Stimulated activated CD8-positive, alpha-beta memory T cell treated with anti-CD3 and anti-CD28 coated beads, Interleukin-7, amount 100 ng/mL, for 48 hours (primary cell): Measurements from ENCODE around the gene RIBC2.
"Not testable (repeated sequence)": the region's sequence is repeated elsewhere in the genome, so short reads cannot be mapped to it uniquely, and the experiment has no call there.

Experiments used
- DNase-seq, 2 donors: peaks; one replicate each; pipeline ENCODE4 v3.0.0-alpha.2; 2020; ENCODE audit warnings: low read depth in 1 of 2; ENCODE audit errors: extremely low read depth in 1 of 2

RIBC2 gene, protein sequence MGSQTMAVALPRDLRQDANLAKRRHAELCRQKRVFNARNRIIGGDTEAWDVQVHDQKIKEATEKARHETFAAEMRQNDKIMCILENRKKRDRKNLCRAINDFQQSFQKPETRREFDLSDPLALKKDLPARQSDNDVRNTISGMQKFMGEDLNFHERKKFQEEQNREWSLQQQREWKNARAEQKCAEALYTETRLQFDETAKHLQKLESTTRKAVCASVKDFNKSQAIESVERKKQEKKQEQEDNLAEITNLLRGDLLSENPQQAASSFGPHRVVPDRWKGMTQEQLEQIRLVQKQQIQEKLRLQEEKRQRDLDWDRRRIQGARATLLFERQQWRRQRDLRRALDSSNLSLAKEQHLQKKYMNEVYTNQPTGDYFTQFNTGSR

DNA sequence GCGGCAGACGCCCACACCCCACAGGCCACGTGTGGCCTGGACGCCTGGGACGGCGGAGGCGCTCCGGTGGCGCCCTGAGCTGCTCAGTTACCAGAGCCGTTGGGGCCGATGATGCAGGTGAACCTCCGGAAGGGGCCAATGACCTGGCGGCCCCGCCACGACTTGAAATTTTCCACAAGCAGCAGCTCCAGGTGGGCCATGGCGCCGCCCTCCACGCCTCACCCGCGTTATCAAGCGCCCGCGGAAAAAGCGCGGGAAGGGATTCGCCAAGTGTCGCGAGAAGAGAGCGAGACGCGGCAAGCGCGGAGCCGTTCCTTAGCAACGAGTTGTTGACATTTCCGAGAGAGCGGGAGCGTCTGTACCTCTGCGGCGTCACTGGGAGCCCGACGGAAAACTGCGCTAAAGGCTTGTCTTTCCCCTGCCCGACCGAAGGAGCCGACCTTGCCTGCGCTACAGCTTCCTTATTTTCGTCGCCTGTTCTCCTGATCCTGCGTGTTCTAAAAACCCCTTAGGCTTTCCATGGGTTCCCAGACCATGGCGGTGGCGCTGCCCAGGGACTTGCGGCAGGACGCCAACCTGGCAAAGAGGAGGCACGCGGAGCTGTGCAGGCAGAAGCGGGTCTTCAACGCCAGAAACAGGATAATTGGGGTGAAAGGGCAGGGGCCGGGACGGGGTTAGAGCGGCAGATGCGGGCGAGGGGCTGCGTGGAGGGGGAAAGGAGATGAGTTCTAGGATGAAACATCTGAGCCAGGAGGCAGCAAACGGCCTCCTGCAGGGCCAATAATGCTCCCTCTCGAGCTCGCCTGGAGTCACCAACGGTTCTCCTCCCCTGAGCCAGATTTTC, at the start of gene RIBC2, which contains the start of gene SMC1B:
Gene RIBC2, plus strand, starts transcription at position 326 of the 844 bp plus-strand sequence. Its CDS starts 194 bp downstream, at position 520.
Gene SMC1B, minus strand, starts transcription at position 232 of the 844 bp plus-strand sequence. Its CDS starts 32 bp downstream, at position 200.
- DNase-seq: peak; percentile 58 to 84

DNA sequence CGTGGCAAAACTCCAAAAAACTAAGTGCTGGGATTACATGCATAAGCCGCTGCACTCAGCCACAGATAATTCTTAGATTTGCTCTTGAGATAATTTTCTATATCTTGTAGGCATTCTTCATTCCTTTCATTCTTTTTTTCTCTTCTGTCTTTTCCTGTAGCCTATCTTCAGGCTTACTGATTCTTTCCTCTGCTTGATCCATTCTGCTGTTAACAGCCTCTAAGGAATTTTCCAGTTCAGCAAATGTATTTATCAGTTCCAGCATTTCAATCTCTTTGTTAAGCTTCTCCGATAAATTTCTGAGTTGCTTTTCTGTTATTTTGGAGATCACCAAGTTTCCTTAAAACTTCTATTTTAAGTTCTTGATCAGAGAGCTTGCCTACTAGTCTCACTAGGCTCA, 46.8 kb upstream of the RIBC2 start:
- no peak for DNase-seq

DNA sequence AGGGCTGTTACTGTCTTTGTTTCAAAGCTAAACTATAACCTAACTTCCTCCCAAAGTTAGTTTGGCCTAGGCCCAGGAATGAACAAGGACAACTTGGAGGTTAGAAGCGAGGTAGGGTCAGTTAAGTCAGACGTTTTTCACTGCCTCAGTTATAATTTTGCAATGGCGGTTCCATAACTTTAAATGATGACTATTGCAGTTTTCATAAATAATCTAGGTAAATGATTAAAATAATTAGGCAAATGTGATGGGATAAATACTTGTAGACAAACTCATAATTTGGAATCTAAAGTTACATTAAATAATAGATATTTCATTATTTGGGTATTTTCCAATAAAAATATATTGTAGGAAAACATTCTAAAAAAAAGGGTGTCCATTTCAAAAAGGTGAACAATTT, 39.9 kb upstream of the RIBC2 start:
- not testable (repeated sequence) for DNase-seq

DNA sequence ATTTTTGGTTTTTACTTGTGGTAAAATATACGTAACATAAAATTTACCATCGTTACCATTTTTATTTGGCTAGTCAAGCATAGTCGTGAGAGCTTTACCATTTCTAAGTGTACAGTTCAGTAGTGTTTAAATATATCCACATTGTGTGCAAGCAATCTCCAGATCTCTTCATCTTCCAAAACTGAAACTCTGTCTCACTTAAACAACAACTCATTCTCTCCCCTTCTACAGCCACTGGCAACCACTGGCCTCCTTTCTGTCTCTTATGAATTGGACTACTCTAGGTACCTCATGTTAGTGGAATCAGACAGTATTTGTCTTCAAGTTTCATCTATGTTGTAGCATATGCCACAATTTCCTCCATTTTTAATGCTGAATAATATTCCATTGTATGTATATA, 37.5 kb upstream of the RIBC2 start:
- DNase-seq: no peak

DNA sequence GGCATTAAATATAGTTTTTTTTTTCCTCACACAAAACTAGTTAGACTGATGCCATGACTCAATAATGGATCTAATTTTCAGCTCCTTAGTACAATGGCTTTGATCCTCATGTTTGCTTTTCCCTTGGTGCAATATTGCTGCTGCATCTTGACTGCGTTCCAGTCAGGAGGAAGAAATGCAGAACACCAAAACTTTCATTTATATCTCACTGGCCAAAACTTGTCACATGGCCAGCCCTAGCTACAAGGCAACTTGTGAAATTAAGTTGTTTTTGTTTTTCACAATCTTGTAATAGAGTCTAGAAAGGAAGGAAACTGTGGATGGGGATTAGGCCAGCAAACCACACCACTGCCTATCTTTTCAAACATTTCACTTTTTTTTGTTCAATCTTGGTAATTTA, 36.8 kb upstream of the RIBC2 start:
- no peak for DNase-seq

DNA sequence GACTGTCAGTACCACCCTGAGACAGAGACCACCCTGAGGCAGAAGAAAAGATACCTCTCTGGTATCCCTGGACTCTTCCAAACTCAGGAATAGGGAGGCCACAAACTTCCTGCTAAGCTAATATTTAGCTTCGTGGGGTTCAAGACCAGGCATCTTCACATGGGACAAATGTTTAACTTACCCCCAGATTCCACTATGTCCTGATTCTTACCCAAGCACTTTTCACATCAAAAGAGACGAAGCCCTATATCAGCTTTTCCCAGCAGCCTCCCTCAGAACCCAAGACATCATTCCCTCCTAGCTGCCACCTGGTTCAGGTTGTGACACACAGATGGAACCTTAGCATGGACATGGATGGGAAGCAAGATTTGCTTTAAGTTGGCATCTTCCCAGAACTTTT, 32.1 kb upstream of the RIBC2 start:
- DNase-seq: no peak

DNA sequence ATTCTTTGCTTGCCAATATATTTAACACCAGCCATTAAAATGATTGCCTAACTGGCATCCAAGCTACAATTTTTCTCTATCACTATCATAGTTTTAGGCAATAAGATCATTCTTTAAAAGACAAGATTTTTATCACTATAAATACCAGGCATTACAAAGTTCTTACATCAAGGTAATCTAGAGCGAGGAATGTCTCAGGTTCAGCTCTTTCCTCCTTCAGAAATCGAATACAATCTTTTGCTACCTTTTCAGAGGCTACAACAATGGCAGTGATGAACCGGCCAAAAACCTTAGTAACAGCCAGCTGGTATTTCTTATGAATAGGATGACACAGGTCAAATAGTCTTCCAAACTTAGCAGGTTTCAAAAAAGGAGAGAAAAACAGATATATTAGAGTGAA, 23.9 kb upstream of the RIBC2 start:
- no peak for DNase-seq

DNA sequence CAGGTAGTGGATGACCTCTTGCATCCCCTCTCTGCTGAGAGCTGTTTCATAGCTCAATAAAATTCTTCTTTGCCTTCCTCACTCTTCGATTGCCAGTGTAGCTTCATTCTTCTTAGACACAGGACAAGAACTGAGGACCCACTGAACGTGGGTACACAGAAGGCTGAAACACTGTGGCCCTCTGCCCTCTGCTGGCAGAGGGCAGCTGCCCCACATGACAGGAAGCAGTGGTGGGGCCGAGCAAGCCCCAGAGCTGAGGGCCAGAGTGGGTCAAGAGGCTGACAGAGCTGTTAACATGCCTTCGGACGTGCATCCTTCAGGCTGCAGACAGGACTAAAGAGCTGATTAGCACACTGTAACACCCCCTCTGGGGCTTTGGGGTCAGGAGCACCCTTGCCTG, 15.7 kb upstream of the RIBC2 start:
- no peak for DNase-seq

DNA sequence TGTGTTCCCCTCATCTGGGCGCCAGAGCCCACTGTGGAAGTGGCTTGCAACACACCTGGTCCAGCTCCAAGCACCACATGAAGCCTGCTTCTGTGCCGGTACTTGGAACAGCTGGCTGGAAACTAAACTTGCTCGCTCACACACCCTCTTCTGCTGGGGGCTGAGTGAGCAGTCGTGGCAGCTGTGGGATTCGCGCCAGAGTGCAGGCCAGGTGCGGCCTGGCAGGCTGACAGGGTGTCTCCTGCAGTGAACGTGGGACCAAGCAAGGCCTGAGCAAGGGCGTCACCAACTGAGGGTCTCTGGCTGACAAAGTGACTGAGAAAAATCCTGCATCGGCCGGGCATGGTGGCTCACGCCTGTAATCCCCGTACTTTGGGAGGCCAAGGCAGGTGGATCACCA, 15.3 kb upstream of the RIBC2 start:
- no peak for DNase-seq

DNA sequence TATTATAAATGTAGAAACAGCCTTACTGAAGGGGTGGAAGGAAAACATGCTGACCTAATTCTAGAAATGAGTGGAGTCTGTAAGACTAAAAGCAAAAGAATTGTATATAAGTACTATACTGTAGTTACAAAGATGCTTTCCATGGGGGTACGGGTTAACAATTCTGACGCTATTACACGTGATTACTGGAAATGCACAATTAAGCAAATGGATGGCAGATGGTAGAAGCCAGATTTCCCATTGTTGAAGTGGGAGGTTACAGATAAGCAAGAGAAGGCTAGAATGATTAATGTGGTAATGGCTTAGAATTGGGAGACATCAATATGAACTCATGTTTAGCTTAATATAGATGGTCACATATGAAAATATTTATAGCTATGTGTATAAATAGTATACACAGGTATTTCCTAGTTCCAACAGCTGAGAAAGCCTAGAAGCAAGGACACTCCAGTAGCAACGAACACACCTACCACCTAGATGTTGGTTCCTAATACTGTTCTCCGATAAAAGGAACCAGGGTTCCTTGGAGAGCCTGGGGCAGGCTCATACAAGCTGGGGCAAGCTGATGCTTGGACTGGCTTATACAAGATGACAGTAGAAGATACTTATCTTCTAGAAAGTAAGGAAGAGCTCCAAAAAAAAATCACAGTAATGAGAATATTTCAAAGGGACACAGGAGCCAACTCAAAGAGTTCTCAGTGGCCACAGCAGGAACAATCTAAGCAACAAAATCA, 13.6 kb upstream of the RIBC2 start:
- DNase-seq: no peak

DNA sequence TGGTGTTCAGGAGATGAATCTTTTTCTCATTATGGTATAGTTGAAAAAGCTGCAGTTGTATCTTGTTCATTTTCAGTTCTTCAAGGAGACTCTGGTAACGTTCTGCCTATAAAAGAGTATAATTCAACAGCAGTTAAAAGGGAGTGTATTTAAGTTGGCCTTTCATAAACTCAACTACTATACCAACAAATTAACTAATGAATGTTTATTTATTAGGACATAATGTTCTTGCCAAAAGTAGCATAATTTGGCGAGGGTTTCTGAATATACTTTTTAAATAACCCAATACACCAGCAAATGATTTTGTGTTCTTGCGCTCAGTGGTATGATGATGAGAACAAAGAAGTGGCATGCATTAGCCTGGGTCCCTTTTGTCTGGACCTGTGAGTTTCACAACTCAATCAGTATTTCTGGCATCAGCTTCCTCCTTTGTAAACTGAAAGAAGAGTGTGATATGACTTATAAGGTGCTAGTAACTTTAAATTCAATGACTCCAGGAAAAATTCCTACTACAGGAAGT, 11.0 kb upstream of the RIBC2 start:
- DNase-seq: no peak

DNA sequence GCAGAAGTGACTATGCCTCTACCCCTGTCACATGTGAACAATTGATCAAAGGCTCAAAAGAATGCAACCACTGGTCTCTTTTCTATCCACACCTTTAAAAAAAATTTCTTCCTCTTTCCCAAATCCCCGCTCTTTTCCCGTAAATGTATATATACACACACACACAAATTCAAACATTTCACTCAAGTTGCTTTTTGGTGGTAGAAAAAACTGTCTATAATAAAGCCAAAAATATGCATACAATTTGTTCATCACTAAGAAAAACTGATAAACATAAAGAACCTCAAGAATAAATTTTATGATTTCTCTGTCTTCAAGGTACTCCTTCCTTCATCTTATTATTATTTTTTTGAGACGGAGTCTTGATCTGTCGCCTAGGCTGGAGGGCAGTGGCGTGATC, 5.7 kb upstream of the RIBC2 start:
- no peak for DNase-seq

DNA sequence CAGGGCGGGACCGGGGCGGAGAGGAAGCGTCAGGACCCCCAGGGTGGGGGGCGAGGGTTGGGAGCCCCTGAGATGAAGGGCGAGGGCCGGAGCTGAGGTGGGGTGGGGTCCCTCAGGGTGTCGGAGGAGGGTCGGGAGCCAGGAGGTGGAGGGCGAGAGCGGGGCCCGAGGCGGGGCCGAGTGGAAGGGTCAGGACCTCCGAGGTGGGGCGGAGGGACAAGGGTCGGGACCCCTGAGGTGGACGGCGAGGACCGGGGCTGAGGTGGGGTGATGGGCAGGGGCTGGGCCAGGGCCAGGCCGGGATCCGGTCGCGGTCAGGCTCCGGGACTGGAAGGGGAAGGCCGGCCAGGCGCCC, 503 bp upstream of the RIBC2 start:
- no peak for DNase-seq

DNA sequence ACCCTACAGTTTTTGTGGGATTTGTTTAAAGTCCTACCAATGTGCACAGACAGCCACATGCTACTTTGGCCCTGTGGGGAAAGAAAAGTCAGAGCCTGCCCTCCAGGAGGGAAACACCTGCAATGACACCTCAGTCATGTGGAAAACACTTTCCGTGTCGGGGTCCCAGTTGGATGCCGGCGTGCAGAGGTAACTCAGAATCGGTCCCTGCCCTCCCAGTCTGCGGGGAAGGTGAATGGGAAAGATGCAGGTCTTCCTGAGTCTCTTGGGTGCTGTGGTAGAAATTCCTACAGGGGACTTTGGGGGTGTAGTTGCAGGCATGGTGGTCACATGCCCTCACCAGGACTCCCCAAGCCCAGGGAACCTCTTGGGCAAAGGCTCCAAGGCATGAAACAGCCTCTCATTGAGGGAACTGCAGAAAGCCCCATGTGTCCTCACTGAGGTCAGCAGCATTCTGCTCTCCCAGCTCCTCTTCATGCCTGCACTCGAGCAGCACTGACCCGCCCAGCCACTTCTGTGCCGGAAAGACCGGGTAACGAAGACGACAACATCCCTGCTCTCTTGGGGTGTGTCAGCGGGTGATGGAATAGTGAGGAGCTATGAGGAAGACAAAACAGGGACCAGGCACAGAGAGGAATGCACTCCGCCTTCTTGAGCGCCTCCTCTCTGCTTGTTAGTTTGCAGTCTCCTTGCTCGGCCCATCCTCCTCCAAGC, 4.7 kb downstream of the RIBC2 start:
- no peak for DNase-seq

DNA sequence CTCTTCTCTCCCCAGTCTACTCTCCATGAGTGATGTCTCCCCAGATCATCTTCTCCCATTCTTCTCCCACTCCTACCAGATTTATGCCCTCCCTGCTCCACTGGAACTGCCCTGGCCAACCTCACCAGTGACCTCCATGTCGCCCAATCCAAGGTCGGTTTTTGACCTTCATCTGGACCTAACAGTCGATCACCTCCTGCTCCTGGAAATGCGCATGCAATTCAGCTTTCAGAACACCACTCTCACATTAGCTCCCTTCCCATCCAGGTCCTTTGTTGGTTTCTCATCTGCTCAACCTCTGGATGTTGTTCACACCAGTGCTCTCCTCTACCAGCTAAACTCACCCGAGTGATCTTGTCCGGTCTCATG, 5.3 kb downstream of the RIBC2 start:
- DNase-seq: no peak

DNA sequence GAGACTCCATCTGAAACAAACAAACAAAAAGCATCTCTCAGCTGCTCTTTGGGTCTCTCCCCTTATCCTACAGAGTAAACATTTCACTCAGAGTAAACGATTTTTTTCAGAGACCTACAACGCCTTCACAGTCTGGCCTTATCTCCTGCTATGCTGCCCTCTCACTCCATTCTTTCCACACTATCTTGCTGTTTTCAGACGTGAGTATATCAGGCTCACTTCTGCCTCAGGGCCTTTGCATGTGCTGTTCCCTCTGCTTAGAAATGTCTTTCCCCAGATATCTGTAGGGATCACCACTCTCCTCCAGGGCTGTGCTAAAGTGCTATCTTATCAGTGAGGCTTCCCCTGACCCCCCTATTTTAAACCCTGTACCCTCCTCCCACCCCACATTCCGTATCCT, 6.5 kb downstream of the RIBC2 start:
- no peak for DNase-seq

DNA sequence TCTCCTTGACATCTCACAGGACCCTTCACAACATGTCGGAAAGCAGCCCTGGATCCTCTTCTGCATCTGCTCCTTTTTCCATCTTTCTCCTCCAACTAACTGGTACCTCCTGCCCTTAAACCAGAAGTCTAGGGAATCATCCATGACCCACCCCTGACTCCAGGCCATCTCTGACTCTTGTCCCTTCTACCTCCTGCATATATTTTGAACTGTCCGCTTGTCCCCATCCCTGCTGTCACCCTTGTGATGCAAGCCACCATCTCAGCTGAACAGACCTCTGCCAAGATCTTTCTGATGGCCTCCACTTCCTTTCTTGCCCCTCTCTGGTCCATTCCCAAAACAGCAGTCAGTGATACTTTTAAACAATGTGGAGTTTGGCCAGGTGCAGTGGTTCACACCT, 7.0 kb downstream of the RIBC2 start:
- DNase-seq: no peak

DNA sequence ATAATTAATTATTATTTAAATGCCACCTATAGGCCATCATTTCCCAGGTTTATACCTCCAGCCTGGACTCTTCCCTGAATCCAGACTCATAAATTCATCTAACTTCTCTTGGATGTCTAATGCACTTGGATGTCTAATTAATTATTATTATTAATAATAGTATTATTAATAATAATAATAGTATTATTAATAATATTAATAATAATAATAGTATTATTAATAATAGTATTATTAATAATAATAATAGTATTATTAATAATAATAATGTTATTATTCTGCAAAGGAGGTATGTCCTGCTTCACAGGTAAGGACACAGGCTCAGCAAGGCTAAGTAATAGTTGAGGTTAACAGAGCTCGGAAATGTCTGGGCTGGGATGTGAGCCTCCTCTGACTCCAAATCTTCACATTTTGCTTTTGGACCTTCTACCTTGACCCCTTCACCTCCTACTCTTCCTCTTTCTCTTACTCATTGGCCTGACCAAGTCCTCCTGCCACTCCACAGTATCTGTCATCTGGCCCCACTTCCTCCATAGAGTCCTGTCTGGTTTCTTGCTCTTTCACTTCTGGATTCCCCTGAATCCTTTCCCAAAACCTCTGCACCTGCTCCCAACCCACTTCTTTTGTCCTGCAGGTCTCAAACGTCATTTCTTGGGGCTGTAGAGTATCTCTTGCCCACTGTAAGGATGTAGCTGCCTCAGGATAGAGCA, 8.0 kb downstream of the RIBC2 start:
- no peak for DNase-seq

DNA sequence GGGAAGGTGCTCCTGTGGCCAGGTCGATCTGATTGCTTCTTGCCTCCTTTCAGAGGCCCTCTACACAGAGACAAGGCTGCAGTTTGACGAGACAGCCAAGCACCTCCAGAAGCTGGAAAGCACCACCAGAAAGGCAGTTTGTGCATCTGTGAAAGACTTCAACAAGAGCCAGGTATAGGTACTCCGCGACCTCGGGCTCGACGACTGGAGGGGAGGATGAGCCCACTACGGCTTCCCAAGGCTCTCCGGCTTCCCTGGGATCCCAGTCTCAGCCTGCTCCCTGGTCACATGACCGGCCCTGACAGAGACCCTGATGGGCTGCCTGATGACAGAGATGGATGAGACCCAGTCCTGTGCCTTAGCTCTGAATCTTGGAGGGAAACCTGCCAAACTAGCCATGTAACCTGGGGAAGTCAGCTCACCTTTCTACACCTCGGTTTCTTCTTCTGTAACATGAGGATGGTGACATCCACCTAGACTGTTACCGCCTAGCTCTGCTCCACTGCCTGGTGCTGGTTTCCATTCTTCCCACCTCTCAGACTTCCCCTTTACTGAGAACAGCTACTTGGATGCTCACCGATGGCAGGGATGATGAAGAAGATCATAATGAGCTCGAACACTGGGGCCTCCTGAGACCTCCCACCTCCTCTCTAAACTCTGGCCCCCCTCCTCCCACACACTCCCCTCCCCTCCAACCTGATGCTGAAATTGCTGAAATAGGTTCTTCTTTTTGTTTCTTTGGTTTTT, 8.9 kb downstream of the RIBC2 start:
- no peak for DNase-seq
